ENCODE results near the gene PSMD6. TPM values are rescaled to one million over a fixed set of nuclear protein-coding genes. Genes with fewer than 3 reads are reported as not detected.

PSMD6 gene
- total RNA-seq, 2 donors from 2014 or later = 99.7 to 109 TPM

DNA sequence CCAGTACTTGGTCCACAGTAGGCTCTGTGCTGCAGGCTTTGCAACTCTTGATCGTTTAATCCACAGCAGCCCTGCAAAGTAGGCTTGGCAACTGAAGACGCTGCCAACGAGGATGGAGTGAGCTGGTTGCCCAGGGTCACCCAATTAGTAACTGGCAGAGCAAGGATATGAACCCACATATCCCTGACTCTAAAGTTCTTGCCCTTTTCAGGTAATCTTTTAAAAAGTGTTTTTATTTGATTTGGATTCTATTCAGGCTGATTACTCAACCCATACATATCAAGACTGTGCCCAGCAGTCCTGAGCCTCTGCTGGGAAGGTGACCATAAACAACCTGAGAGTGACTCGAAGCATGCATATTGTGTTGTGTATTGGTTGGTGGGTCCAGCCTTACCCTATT lies 50.3 kb downstream of the PSMD6 start:
- H3K27me3 ChIP-seq (ENCODE audit: control insufficient read depth, insufficient read depth, low read length, poor library complexity, severe bottlenecking) = no peaks in the 10 kb centered on the region
- no peak overlapping the region for H3K9ac ChIP-seq (ENCODE audit: extremely low read depth, low read length, poor library complexity, severe bottlenecking)
- WGBS, 2 experiments (ENCODE audit: insufficient coverage in 1 of 2, insufficient read length in 1 of 2) = 71 to 74% methylated on average over 3 to 4 of the region's 4 CpGs
- Mint-ChIP-seq H3K4me3 (no peak overlapping the region), H3K27ac (no peak overlapping the region), H3K27me3 (ENCODE audit: insufficient read depth) (no peaks in the 10 kb centered on the region), H3K4me1 (peaks cover 65% of the 10 kb centered on the region), H3K36me3 (ENCODE audit: low read depth) (peaks cover 8% of the 10 kb centered on the region), H3K9me3 (no peaks in the 10 kb centered on the region)
- peaks cover 19% of the 10 kb centered on the region for H3K36me3 ChIP-seq (ENCODE audit: control insufficient read depth, insufficient read depth, low read length)
- no peak overlapping the region for H3K4me3 ChIP-seq (ENCODE audit: low read length)
- no peaks in the 10 kb centered on the region for H3K9me3 ChIP-seq (ENCODE audit: control insufficient read depth, low read length)
- peaks cover 46% of the 10 kb centered on the region for H3K4me1 ChIP-seq (ENCODE audit: control insufficient read depth, insufficient read depth, low read length)
- no peak overlapping the region for H3K27ac ChIP-seq (ENCODE audit: low read depth, low read length)
- no peak for DNase-seq
- TF ChIP-seq, protein P1, sequence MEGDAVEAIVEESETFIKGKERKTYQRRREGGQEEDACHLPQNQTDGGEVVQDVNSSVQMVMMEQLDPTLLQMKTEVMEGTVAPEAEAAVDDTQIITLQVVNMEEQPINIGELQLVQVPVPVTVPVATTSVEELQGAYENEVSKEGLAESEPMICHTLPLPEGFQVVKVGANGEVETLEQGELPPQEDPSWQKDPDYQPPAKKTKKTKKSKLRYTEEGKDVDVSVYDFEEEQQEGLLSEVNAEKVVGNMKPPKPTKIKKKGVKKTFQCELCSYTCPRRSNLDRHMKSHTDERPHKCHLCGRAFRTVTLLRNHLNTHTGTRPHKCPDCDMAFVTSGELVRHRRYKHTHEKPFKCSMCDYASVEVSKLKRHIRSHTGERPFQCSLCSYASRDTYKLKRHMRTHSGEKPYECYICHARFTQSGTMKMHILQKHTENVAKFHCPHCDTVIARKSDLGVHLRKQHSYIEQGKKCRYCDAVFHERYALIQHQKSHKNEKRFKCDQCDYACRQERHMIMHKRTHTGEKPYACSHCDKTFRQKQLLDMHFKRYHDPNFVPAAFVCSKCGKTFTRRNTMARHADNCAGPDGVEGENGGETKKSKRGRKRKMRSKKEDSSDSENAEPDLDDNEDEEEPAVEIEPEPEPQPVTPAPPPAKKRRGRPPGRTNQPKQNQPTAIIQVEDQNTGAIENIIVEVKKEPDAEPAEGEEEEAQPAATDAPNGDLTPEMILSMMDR (conservative IDR thresholded peaks at IDR 0.05) = no peak

DNA sequence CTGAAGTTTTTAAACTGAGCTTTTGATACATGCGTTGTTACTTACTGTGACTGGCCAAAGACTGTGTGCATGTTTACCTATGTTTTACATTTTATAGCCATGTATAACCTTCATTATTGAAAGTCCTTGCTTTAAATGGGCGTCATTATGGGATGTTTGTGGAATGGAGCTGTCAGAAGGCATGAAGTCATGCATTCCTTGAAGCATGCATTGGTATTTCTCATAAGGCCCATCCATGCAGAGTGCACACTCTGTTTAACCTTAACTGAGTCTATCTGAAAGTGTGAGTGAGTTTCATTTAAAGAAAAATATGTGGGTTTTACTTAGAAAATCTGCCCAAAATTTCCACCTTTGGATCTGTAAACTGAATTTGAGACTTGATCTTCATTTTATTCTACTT lies 51.1 kb downstream of the PSMD6 start:
- no peak overlapping the region for H3K4me3 ChIP-seq (ENCODE audit: low read length)
- no peak overlapping the region for H3K9ac ChIP-seq (ENCODE audit: extremely low read depth, low read length, poor library complexity, severe bottlenecking)
- no peaks in the 10 kb centered on the region for H3K27me3 ChIP-seq (ENCODE audit: control insufficient read depth, insufficient read depth, low read length, poor library complexity, severe bottlenecking)
- no peak for DNase-seq
- Mint-ChIP-seq H3K27me3 (ENCODE audit: insufficient read depth) (no peaks in the 10 kb centered on the region), H3K4me3 (no peak overlapping the region), H3K9me3 (no peaks in the 10 kb centered on the region), H3K27ac (peak overlapping the region; percentile 86), H3K36me3 (ENCODE audit: low read depth) (peaks cover 8% of the 10 kb centered on the region), H3K4me1 (peaks cover 66% of the 10 kb centered on the region)
- H3K9me3 ChIP-seq (ENCODE audit: control insufficient read depth, low read length) = no peaks in the 10 kb centered on the region
- no peak overlapping the region for H3K27ac ChIP-seq (ENCODE audit: low read depth, low read length)
- TF ChIP-seq, protein P1 (conservative IDR thresholded peaks at IDR 0.05) = no peak
- 82 to 92% methylated on average over 2 of the region's 2 CpGs for WGBS, 2 experiments (ENCODE audit: insufficient coverage in 1 of 2, insufficient read length in 1 of 2)
- H3K36me3 ChIP-seq (ENCODE audit: control insufficient read depth, insufficient read depth, low read length) = peaks cover 17% of the 10 kb centered on the region
- H3K4me1 ChIP-seq (ENCODE audit: control insufficient read depth, insufficient read depth, low read length) = peaks cover 51% of the 10 kb centered on the region

DNA sequence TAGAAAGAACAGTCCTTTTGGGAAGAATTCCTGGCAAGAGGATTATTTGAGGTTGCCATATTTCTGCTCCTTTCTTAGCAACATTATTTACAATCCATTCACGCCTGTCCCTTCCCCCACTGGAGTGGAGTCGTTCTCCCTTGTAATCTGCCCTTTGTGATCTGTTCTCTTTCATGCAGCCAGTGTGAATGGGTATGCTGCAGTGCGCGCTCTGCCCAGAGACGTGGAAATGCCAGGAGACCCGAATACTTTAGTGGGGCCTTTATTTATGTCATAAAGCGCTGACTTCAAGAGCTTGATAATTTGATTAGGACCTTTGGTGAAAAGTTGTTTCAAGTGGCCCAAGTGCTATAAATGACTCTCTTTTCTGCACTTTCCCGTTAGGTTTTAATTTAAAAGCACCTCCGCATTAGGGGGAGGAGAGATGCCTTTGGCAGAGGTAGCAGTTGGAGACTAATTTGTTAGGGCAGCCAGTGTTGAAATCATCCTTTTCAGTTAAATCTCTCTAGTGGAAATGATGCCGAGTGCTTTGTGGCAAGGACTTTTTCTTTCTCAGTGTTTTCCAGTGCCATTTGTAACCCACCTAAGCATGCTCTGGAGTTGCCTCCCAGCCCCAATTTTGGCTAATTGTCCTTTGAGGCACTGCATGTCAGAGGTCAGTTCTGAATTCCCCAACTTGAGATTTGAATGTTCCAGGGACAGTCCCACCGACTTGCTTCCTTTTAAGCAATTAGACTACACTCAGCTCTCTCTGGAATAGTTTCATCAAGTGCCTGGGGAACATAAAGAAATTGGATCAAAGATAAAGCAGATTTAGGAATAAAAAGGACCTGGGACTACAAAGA lies 52.4 kb downstream of the PSMD6 start:
- no peaks in the 10 kb centered on the region for H3K9me3 ChIP-seq (ENCODE audit: control insufficient read depth, low read length)
- no peaks in the 10 kb centered on the region for H3K27me3 Mint-ChIP-seq (ENCODE audit: insufficient read depth)
- H3K4me3 ChIP-seq (ENCODE audit: low read length) = peak overlapping the region; percentile 64
- H3K4me1 Mint-ChIP-seq = peaks cover 74% of the 10 kb centered on the region
- no peaks in the 10 kb centered on the region for H3K9me3 Mint-ChIP-seq
- H3K36me3 ChIP-seq (ENCODE audit: control insufficient read depth, insufficient read depth, low read length) = peaks cover 14% of the 10 kb centered on the region
- H3K27ac ChIP-seq (ENCODE audit: low read depth, low read length) = peak overlapping the region; percentile 89
- peak overlapping the region; percentile 15 for H3K27ac Mint-ChIP-seq
- no peak overlapping the region for H3K9ac ChIP-seq (ENCODE audit: extremely low read depth, low read length, poor library complexity, severe bottlenecking)
- DNase-seq = peak; percentile 78
- peaks cover 8% of the 10 kb centered on the region for H3K36me3 Mint-ChIP-seq (ENCODE audit: low read depth)
- WGBS, 2 experiments (ENCODE audit: insufficient coverage in 1 of 2, insufficient read length in 1 of 2) = 5 to 21% methylated on average over 7 to 11 of the region's 11 CpGs
- H3K4me3 Mint-ChIP-seq = peak overlapping the region; percentile 37
- H3K27me3 ChIP-seq (ENCODE audit: control insufficient read depth, insufficient read depth, low read length, poor library complexity, severe bottlenecking) = no peaks in the 10 kb centered on the region
- TF ChIP-seq, protein P1 (conservative IDR thresholded peaks at IDR 0.05) = no peak
- peaks cover 63% of the 10 kb centered on the region for H3K4me1 ChIP-seq (ENCODE audit: control insufficient read depth, insufficient read depth, low read length)

All from endodermal cell (in vitro differentiated cells).